GM12878 (cell line): ENCODE measurements around the gene GON4L. TPM values are rescaled to one million over a fixed set of nuclear protein-coding genes. Genes with fewer than 3 reads are reported as not detected.
"Not testable (repeated sequence)": the region's sequence is repeated elsewhere in the genome, so short reads cannot be mapped to it uniquely, and the experiment has no call there.

Source experiments
- ATAC-seq: fragments of 200-7000 bp; cut with Tn5 transposase; 3 replicates; pipeline ENCODE4 v1.9.1; 2020; ENCODE audit warnings: mild to moderate bottlenecking, moderate library complexity
- BruUV-seq: library from RNA; stranded (reverse); fragments of 400-500 nt; replicated peaks from 2 replicates; lab custom pipeline; 2021; lab: Mats Ljungman, UMichigan
- CTCF ChIA-PET: fragments of 300-600 bp; sonication (Branson Sonifier 250); formaldehyde crosslinking; extraction: SDS; loops from one replicate; lab custom pipeline; 2021; ENCODE audit warnings: inconsistent platforms; lab: Yijun Ruan, JAX
- POLR2A ChIA-PET: fragments of 350-600 bp; formaldehyde crosslinking; extraction: SDS; loops from one replicate; lab custom pipeline; 2021; ENCODE audit warnings: inconsistent platforms; lab: Charles Lee
- RAD21 ChIA-PET: fragments of 300-600 bp; sonication (Branson Sonifier 250); formaldehyde crosslinking; loops from one replicate; lab custom pipeline; 2023; ENCODE audit warnings: antibody characterized with exemption; ENCODE audit not compliant: unreplicated experiment; lab: Charles Lee
- SMC1A ChIA-PET: fragments of 300-600 bp; sonication (Branson Sonifier 250); formaldehyde crosslinking; loops from one replicate; lab custom pipeline; 2023; ENCODE audit not compliant: unreplicated experiment, uncharacterized antibody; lab: Charles Lee
- DNase-seq: peaks from one replicate; pipeline ENCODE4 v3.0.0-alpha.2; 2011; ENCODE audit warnings: low read depth, low spot score
- FAIRE-seq: peaks from 3 replicates; lab custom pipeline; 2011; peaks lifted over from hg19 to GRCh38; lab: Jason Lieb, UNC
- H2AFZ ChIP-seq: 2 replicates; pipeline ENCODE4 v1.6.0; 2011; ENCODE audit warnings: low read depth, low read length, control low read depth; ENCODE audit not compliant: control insufficient read depth
- H3K27ac ChIP-seq: 2 replicates; pipeline ENCODE4 v1.5.1; 2011; ENCODE audit warnings: control low read depth; ENCODE audit not compliant: control insufficient read depth, insufficient read depth
- H3K27me3 ChIP-seq, 2 experiments: replicated peaks in 1 of 2; 2 replicates each; pipeline versions ENCODE4 v1.6.0 to v1.6.1; 2011; ENCODE audit warnings: low read length in 1 of 2; ENCODE audit not compliant: control insufficient read depth in 2 of 2, insufficient read depth in 2 of 2
- H3K36me3 ChIP-seq, 2 experiments: 2 replicates each; pipeline ENCODE4 v1.5.1; 2011; ENCODE audit warnings: low read length in 1 of 2; ENCODE audit not compliant: control insufficient read depth in 2 of 2, insufficient read depth in 2 of 2
- H3K4me1 ChIP-seq: 2 replicates; pipeline ENCODE4 v1.6.1; 2011; ENCODE audit warnings: mild to moderate bottlenecking, low read length, moderate library complexity, mixed read lengths; ENCODE audit not compliant: control insufficient read depth, insufficient read depth
- H3K4me2 ChIP-seq: 2 replicates; pipeline ENCODE4 v1.6.0; 2011; ENCODE audit warnings: control low read depth; ENCODE audit not compliant: control insufficient read depth, insufficient read depth
- H3K4me3 ChIP-seq: fragments of 200-600 bp; sonication (generic); 2 replicates; pipeline ENCODE4 v1.5.1; 2016
- H3K79me2 ChIP-seq: 2 replicates; pipeline ENCODE4 v1.6.0; 2011; ENCODE audit warnings: low read length; ENCODE audit not compliant: control insufficient read depth, insufficient read depth
- H3K9ac ChIP-seq: 2 replicates; pipeline ENCODE4 v1.8.0; 2011; ENCODE audit warnings: low read length, control low read depth, mixed read lengths; ENCODE audit not compliant: control insufficient read depth, insufficient read depth
- H3K9me3 ChIP-seq: replicated peaks from 3 replicates; pipeline ENCODE4 v1.5.1; 2011; ENCODE audit warnings: mild to moderate bottlenecking, low read length; ENCODE audit not compliant: control insufficient read depth, insufficient read depth
- H4K20me1 ChIP-seq: 2 replicates; pipeline ENCODE4 v1.6.0; 2011; ENCODE audit not compliant: control insufficient read depth, insufficient read depth
- BHLHE40 ChIP-seq, 2 experiments: fragments of 450-650 bp in 1 of 2; IDR thresholded peaks; 2 replicates each; pipeline ENCODE4 v1.6.1; 2011 to 2017; ENCODE audit warnings: low read depth in 2 of 2, borderline replicate concordance in 1 of 2, improper control_type of control experiment in 1 of 2, low read length in 1 of 2, mild to moderate bottlenecking in 1 of 2
- CBFB ChIP-seq: IDR thresholded peaks from 2 replicates; pipeline ENCODE4 v1.6.1; 2016; ENCODE audit warnings: antibody characterized with exemption, low read depth
- CHD2 ChIP-seq: IDR thresholded peaks from 2 replicates; pipeline ENCODE4 v1.6.1; 2011; ENCODE audit warnings: low read depth, low read length, improper control_type of control experiment, borderline replicate concordance
- MTA3 ChIP-seq: IDR thresholded peaks from 2 replicates; pipeline ENCODE4 v1.6.1; 2012; ENCODE audit warnings: low read length, inconsistent platforms, borderline replicate concordance
- NFYB ChIP-seq: IDR thresholded peaks from 2 replicates; pipeline ENCODE4 v1.6.1; 2011; ENCODE audit warnings: low read depth, mild to moderate bottlenecking, low read length, improper control_type of control experiment, moderate library complexity; ENCODE audit not compliant: insufficient read depth
- NKRF ChIP-seq: fragments of 450-650 bp; conservative IDR thresholded peaks from 2 replicates; pipeline ENCODE4 v1.6.1; 2017; ENCODE audit warnings: mild to moderate bottlenecking, moderate library complexity
- PML ChIP-seq: IDR thresholded peaks from 2 replicates; pipeline ENCODE4 v1.6.1; 2012; ENCODE audit warnings: low read length, inconsistent platforms
- POLR2AphosphoS5 ChIP-seq: IDR thresholded peaks from 2 replicates; pipeline ENCODE4 v1.6.1; 2011; ENCODE audit warnings: mild to moderate bottlenecking, low read length, inconsistent platforms
- TCF3 ChIP-seq: IDR thresholded peaks from 2 replicates; pipeline ENCODE4 v1.6.1; 2012; ENCODE audit warnings: low read depth, mild to moderate bottlenecking, low read length, borderline replicate concordance; ENCODE audit not compliant: insufficient read depth
- YY1 ChIP-seq: IDR thresholded peaks from 2 replicates; pipeline ENCODE4 v1.6.1; 2011; ENCODE audit warnings: low read depth, mild to moderate bottlenecking, low read length
- ZNF207 ChIP-seq: fragments of 450-650 bp; IDR thresholded peaks from 2 replicates; pipeline ENCODE4 v1.6.1; 2014; ENCODE audit warnings: antibody characterized with exemption, mild to moderate bottlenecking, borderline replicate concordance
- ZNF24 ChIP-seq: fragments of 450-650 bp; IDR thresholded peaks from 2 replicates; pipeline ENCODE4 v1.6.1; 2017; ENCODE audit warnings: antibody characterized with exemption, mild to moderate bottlenecking
- WGBS: methylation state at CpG from one replicate; pipeline ENCODE4 v1.1.6; 2016; ENCODE audit warnings: low lambda C conversion rate; ENCODE audit not compliant: insufficient replicate concordance, insufficient coverage; ENCODE audit errors: missing lambda C conversion rate; 5-methylcytosine and 5-hydroxymethylcytosine counted together
- in situ Hi-C: fragments of 300-500 bp; cut with MboI; formaldehyde crosslinking; loops from 9 replicates; pipeline ENCODE4 v1.14.3; 2018; ENCODE audit warnings: mixed read lengths
- intact Hi-C: fragments of 100-400 bp; cut with micrococcal nuclease; formaldehyde crosslinking; loops from one replicate; pipeline ENCODE4 v1.14.2; 2022; ENCODE audit not compliant: unreplicated experiment
- polyA plus RNA-seq, 11 experiments: library from polyadenylated mRNA; depleted of rRNA in 4 of 11; unstranded in 6 of 11; stranded (reverse) in 5 of 11; fragments of >200 nt; fragmentation: Nextera tagmentation in 4 of 11; fragmentation: Illumina TruSeq in 1 of 11; extraction: Ambion mirVana in 4 of 11; extraction: Trizol in 1 of 11; gene quantifications; 1 replicate in 1 of 11; 2 replicates in 10 of 11; pipeline versions ENCODE4 v1.2.1 to v1.2.3, GENCODE V29; 2011 to 2016; ENCODE audit warnings: inconsistent platforms in 2 of 11, missing spikeins in 2 of 11, low read depth in 1 of 11
- total RNA-seq, 4 experiments: library from RNA; depleted of rRNA in 3 of 4; stranded (reverse); fragments of >200 nt in 3 of 4; fragmentation: Illumina TruSeq in 1 of 4; extraction: Trizol in 1 of 4; gene quantifications; 2 replicates each; pipeline versions ENCODE4 v1.2.1 to v1.2.3, GENCODE V29; 2013 to 2021

Gene GON4L
- total and polyA plus RNA-seq, 10 of the 15 experiments (the other 5 are each of a cell fraction or from before 2014, with no cell fraction given) = 17.7 to 40.7 (median 28.0) TPM

- DNase-seq, SMC1A ChIA-PET, H2AFZ ChIP-seq, H4K20me1 ChIP-seq, POLR2A ChIA-PET, H3K27me3 ChIP-seq, H3K79me2 ChIP-seq, BruUV-seq, intact Hi-C loops, H3K27ac ChIP-seq, ATAC-seq, FAIRE-seq, H3K4me3 ChIP-seq, H3K4me2 ChIP-seq, H3K36me3 ChIP-seq, RAD21 ChIA-PET, in situ Hi-C loops, CTCF ChIA-PET, H3K9ac ChIP-seq, H3K4me1 ChIP-seq, H3K9me3 ChIP-seq: not testable (repeated sequence)
- WGBS = 94% methylated on average over 10 of the region's 12 CpGs
These were observed 109.4 kb downstream of the GON4L start for GRCh38 chr1:155747586-155747985.

- H3K4me3 ChIP-seq = peak overlapping the region; percentile 56
- ATAC-seq (peak; percentile 98), FAIRE-seq (peak; percentile 94), DNase-seq (peak; percentile 89)
- H3K4me1 ChIP-seq, BruUV-seq, H3K27me3 ChIP-seq, intact Hi-C loops, H3K9me3 ChIP-seq, H4K20me1 ChIP-seq, H3K36me3 ChIP-seq, in situ Hi-C loops, H3K79me2 ChIP-seq: not testable (repeated sequence)
- ChIA-PET RAD21 (interaction anchor here (0.7 to 1.5 kb wide), 3 partner anchors 60 to 321 kb away, joined by 3 to 4 read pairs (median 3); no protein-coding TSS in a partner anchor), CTCF (interaction anchor here (0.7 kb wide), 1 partner anchor 323 kb away, joined by 3 read pairs; no protein-coding TSS in a partner anchor), SMC1A (interaction anchor here (0.7 to 1.3 kb wide), 2 partner anchors 137 to 494 kb away, joined by 3 to 4 read pairs; no protein-coding TSS in a partner anchor), POLR2A (interaction anchor here (1.0 to 1.2 kb wide), 2 partner anchors 13 to 188 kb away, joined by 3 to 5 read pairs; partner anchors contain the start of gene KHDC4)
- H2AFZ ChIP-seq = peak overlapping the region; percentile 85
- WGBS = under 1% methylated on average over 40 of the region's 77 CpGs
- H3K27ac ChIP-seq = peak overlapping the region; percentile 64
- H3K9ac ChIP-seq = peak overlapping the region; percentile 71
- H3K4me2 ChIP-seq = peak overlapping the region; percentile 94
- peak; percentile 57; the same call in 1 of the 2 replicates for TF ChIP-seq NFYB
- peak; percentile 95 for TF ChIP-seq POLR2AphosphoS5
- peak; percentile 60; the same call in 1 of the 2 replicates for TF ChIP-seq MTA3
- peak; percentile 74; the same call in 1 of the 2 replicates for TF ChIP-seq NKRF
- peak; percentile 73; the same call in 1 of the 2 replicates for TF ChIP-seq CHD2
- peak in 1 of 2 experiments; percentile 56; a peak in 1 of 4 replicates for TF ChIP-seq BHLHE40 (IDR thresholded peaks at IDR 0.05; ENCODE audit: borderline replicate concordance in 1 of 2, low read depth in 2 of 2, low read length in 1 of 2)
- peak; percentile 40; the same call in 1 of the 2 replicates for TF ChIP-seq CBFB
- TF ChIP-seq YY1 = peak; percentile 87
- TF ChIP-seq ZNF207 = peak; percentile 33; the same call in 1 of the 2 replicates
- 0 out of 2 replicates have a peak, but pooled peaks have one; percentile 57 for TF ChIP-seq TCF3
- TF ChIP-seq ZNF24 = peak; percentile 46; the same call in 1 of the 2 replicates
- TF ChIP-seq PML = peak; percentile 95
These were observed 111.5 kb downstream of the GON4L start for GRCh38 chr1:155745284-155746228.
